Fibroblast of mammary gland (primary cell): ENCODE measurements around the gene NFIC.

Source experiments
- DNase-seq: peaks from one replicate; pipeline ENCODE4 v3.0.0-alpha.2; 2010; ENCODE audit warnings: low read depth
- H3K4me3 ChIP-seq: 2 replicates; pipeline ENCODE4 v1.5.1; 2011; ENCODE audit warnings: low read depth, mild to moderate bottlenecking, low read length, moderate library complexity; ENCODE audit not compliant: control insufficient read depth
- CTCF ChIP-seq: conservative IDR thresholded peaks from 2 replicates; pipeline ENCODE4 v1.5.1; 2011; ENCODE audit warnings: low read depth, low read length, inconsistent platforms; ENCODE audit not compliant: control insufficient read depth, insufficient read depth

NFIC gene

GRCh38 chr19:3402631-3403443, 36.5 kb downstream of the NFIC start:
- H3K4me3 ChIP-seq, result no peak overlapping the region
- DNase-seq, result no peak
- no peak for TF ChIP-seq CTCF

GRCh38 chr19:3403489-3404323, 37.3 kb downstream of the NFIC start:
- peak; percentile 96 for DNase-seq
- TF ChIP-seq CTCF, result no peak
- no peak overlapping the region for H3K4me3 ChIP-seq

- no peak for TF ChIP-seq CTCF
- peak overlapping the region; percentile 9 for H3K4me3 ChIP-seq
- DNase-seq, result peak; percentile 92
Measured at GRCh38 chr19:3404324-3405260, 38.2 kb downstream of the NFIC start.

- DNase-seq, result no peak
- no peak for TF ChIP-seq CTCF
- no peak overlapping the region for H3K4me3 ChIP-seq
Measured at GRCh38 chr19:3405261-3405653, 38.9 kb downstream of the NFIC start.

GRCh38 chr19:3406571-3407111, 40.3 kb downstream of the NFIC start:
- DNase-seq, result no peak
- TF ChIP-seq CTCF, result no peak
- H3K4me3 ChIP-seq, result no peak overlapping the region
